ENCODE data around the gene OR5AN1. TPM values are rescaled to one million over a fixed set of nuclear protein-coding genes. Genes with fewer than 3 reads are reported as not detected.

OR5AN1 gene
- total RNA-seq, 2 experiments from 2014 or later = not detected

GRCh38 chr11:59394186-59394585 lies 35.5 kb downstream of the OR5AN1 start:
- Mint-ChIP-seq H3K4me1 (ENCODE audit: low read depth) (no peaks in the 10 kb centered on the region), H3K4me3 (no peak overlapping the region), H3K36me3 (no peaks in the 10 kb centered on the region), H3K9me3 (no peaks in the 10 kb centered on the region), H3K27me3 (peaks cover 3% of the 10 kb centered on the region), H3K27ac (no peak overlapping the region)
- no peak for DNase-seq
- ChIA-PET POLR2A (no interaction called here), CTCF (no interaction called here)
- intact Hi-C loops (cut with micrococcal nuclease) = no loop called here

- ChIA-PET CTCF (interaction anchor here (1.3 to 1.4 kb wide), 2 partner anchors 29 to 229 kb away, joined by 3 to 4 read pairs; partner anchors contain the start of gene DTX4), POLR2A (no interaction called here)
- no peak overlapping the region for H3K27ac Mint-ChIP-seq
- H3K9me3 Mint-ChIP-seq = peaks cover 12% of the 10 kb centered on the region
- no peak for DNase-seq
- H3K27me3 Mint-ChIP-seq = peaks cover 4% of the 10 kb centered on the region
- no peaks in the 10 kb centered on the region for H3K36me3 Mint-ChIP-seq
- H3K4me1 Mint-ChIP-seq (ENCODE audit: low read depth) = no peaks in the 10 kb centered on the region
- H3K4me3 Mint-ChIP-seq = no peak overlapping the region
- intact Hi-C loops (cut with micrococcal nuclease) = no loop called here
Measured at GRCh38 chr11:59400461-59401261, 42.0 kb downstream of the OR5AN1 start.

GRCh38 chr11:59401262-59401552 lies 42.5 kb downstream of the OR5AN1 start:
- ChIA-PET CTCF (no interaction called here), POLR2A (no interaction called here)
- H3K36me3 Mint-ChIP-seq = no peaks in the 10 kb centered on the region
- no peak for DNase-seq
- no peak overlapping the region for H3K4me3 Mint-ChIP-seq
- H3K9me3 Mint-ChIP-seq = peaks cover 12% of the 10 kb centered on the region
- H3K4me1 Mint-ChIP-seq (ENCODE audit: low read depth) = no peaks in the 10 kb centered on the region
- intact Hi-C loops (cut with micrococcal nuclease) = no loop called here
- peaks cover 4% of the 10 kb centered on the region for H3K27me3 Mint-ChIP-seq
- H3K27ac Mint-ChIP-seq = no peak overlapping the region

GRCh38 chr11:59403546-59403945 lies 44.9 kb downstream of the OR5AN1 start:
- H3K27ac Mint-ChIP-seq = no peak overlapping the region
- ChIA-PET POLR2A (no interaction called here), CTCF (no interaction called here)
- no peak overlapping the region for H3K4me3 Mint-ChIP-seq
- H3K36me3 Mint-ChIP-seq = no peaks in the 10 kb centered on the region
- no peak for DNase-seq
- H3K27me3 Mint-ChIP-seq = peaks cover 6% of the 10 kb centered on the region
- intact Hi-C loops (cut with micrococcal nuclease) = no loop called here
- peaks cover 19% of the 10 kb centered on the region for H3K9me3 Mint-ChIP-seq
- no peaks in the 10 kb centered on the region for H3K4me1 Mint-ChIP-seq (ENCODE audit: low read depth)

GRCh38 chr11:59413646-59414045 lies 55.0 kb downstream of the OR5AN1 start:
- CTCF ChIA-PET = no interaction called here
- Mint-ChIP-seq H3K27me3 (peaks cover 27% of the 10 kb centered on the region), H3K36me3 (peaks cover 5% of the 10 kb centered on the region), H3K27ac (no peak overlapping the region), H3K4me1 (ENCODE audit: low read depth) (no peaks in the 10 kb centered on the region), H3K4me3 (no peak overlapping the region), H3K9me3 (peaks cover 25% of the 10 kb centered on the region)
- DNase-seq = no peak
- POLR2A ChIA-PET = no interaction called here
- intact Hi-C loops (cut with micrococcal nuclease) = no loop called here

GRCh38 chr11:59415111-59415510 lies 56.4 kb downstream of the OR5AN1 start:
- Mint-ChIP-seq H3K4me1 (ENCODE audit: low read depth) (no peaks in the 10 kb centered on the region), H3K27ac (no peak overlapping the region), H3K4me3 (no peak overlapping the region), H3K27me3 (peaks cover 27% of the 10 kb centered on the region), H3K9me3 (peaks cover 12% of the 10 kb centered on the region), H3K36me3 (no peaks in the 10 kb centered on the region)
- ChIA-PET POLR2A (no interaction called here), CTCF (no interaction called here)
- no peak for DNase-seq
- intact Hi-C loops (cut with micrococcal nuclease) = no loop called here

- intact Hi-C loops (cut with micrococcal nuclease) = no loop called here
- ChIA-PET CTCF (no interaction called here), POLR2A (no interaction called here)
- no peaks in the 10 kb centered on the region for H3K4me1 Mint-ChIP-seq (ENCODE audit: low read depth)
- peaks cover 3% of the 10 kb centered on the region for H3K9me3 Mint-ChIP-seq
- no peak overlapping the region for H3K27ac Mint-ChIP-seq
- H3K27me3 Mint-ChIP-seq = peaks cover 27% of the 10 kb centered on the region
- no peak for DNase-seq
- H3K36me3 Mint-ChIP-seq = no peaks in the 10 kb centered on the region
- no peak overlapping the region for H3K4me3 Mint-ChIP-seq
Measured at GRCh38 chr11:59416613-59417012, 57.9 kb downstream of the OR5AN1 start.

GRCh38 chr11:59417023-59417422 lies 58.3 kb downstream of the OR5AN1 start:
- ChIA-PET CTCF (no interaction called here), POLR2A (no interaction called here)
- Mint-ChIP-seq H3K4me3 (no peak overlapping the region), H3K27ac (no peak overlapping the region), H3K36me3 (no peaks in the 10 kb centered on the region), H3K27me3 (peaks cover 27% of the 10 kb centered on the region), H3K4me1 (ENCODE audit: low read depth) (no peaks in the 10 kb centered on the region), H3K9me3 (peaks cover 3% of the 10 kb centered on the region)
- intact Hi-C loops (cut with micrococcal nuclease) = no loop called here
- no peak for DNase-seq

- Mint-ChIP-seq H3K4me1 (ENCODE audit: low read depth) (no peaks in the 10 kb centered on the region), H3K36me3 (no peaks in the 10 kb centered on the region), H3K4me3 (no peak overlapping the region), H3K27ac (no peak overlapping the region), H3K9me3 (no peaks in the 10 kb centered on the region), H3K27me3 (peaks cover 21% of the 10 kb centered on the region)
- POLR2A ChIA-PET = no interaction called here
- intact Hi-C loops (cut with micrococcal nuclease) = no loop called here
- CTCF ChIA-PET = interaction anchor here (2.4 kb wide), 1 partner anchor 12 kb away, joined by 14 read pairs; no protein-coding TSS in a partner anchor
- DNase-seq = no peak
Measured at GRCh38 chr11:59418156-59418555, 59.5 kb downstream of the OR5AN1 start.

Other genes with a start within 250 kb of the OR5AN1 start
- gene FAM111A, start 216.0 kb upstream of the OR5AN1 start, total RNA-seq = 10 to 100 TPM; 87.6 to 87.8 TPM
- gene DTX4, start 186.8 kb upstream of the OR5AN1 start, total RNA-seq = under 1 TPM; 0.05 to 0.07 TPM
- gene MPEG1, start 146.0 kb upstream of the OR5AN1 start, total RNA-seq = not detected
- gene OR5A2, start 67.5 kb downstream of the OR5AN1 start, total RNA-seq = not detected
- not detected for gene OR5A1, start 77.6 kb downstream of the OR5AN1 start, total RNA-seq
- not detected for gene OR4D6, start 98.1 kb downstream of the OR5AN1 start, total RNA-seq
- gene OR4D10, start 114.4 kb downstream of the OR5AN1 start, total RNA-seq = not detected
- gene OR4D11, start 144.7 kb downstream of the OR5AN1 start, total RNA-seq = not detected
- gene OR4D9, start 152.6 kb downstream of the OR5AN1 start, total RNA-seq = not detected

All from activated CD4-positive, alpha-beta memory T cell treated with anti-CD3 and anti-CD28 coated beads for 36 hours (primary cell).